GM23338 (cell line): ENCODE data around the gene PTPRR. TPM values are rescaled to one million over a fixed set of nuclear protein-coding genes. Genes with fewer than 3 reads are reported as not detected.

Experiments
- ATAC-seq: fragments of 200-7000 bp; cut with Tn5 transposase; 3 replicates; pipeline ENCODE4 v1.9.1; 2020
- DNase-seq: peaks from one replicate; pipeline ENCODE4 v3.0.0-alpha.2; 2015; ENCODE audit warnings: low spot score
- H2AFZ ChIP-seq: fragments of 200-600 bp; sonication (generic); 2 replicates; pipeline ENCODE4 v1.8.0; 2016; ENCODE audit warnings: antibody characterized with exemption, mild to moderate bottlenecking, moderate library complexity
- H3F3A ChIP-seq: fragments of 200-600 bp; sonication (generic); replicated peaks from 2 replicates; pipeline ENCODE4 v1.8.0; 2017; ENCODE audit warnings: antibody characterized with exemption, mixed run types, low read depth
- H3K27ac ChIP-seq: fragments of 200-600 bp; sonication (generic); 2 replicates; pipeline ENCODE4 v1.6.1; 2016; ENCODE audit warnings: low read depth
- H3K27me3 ChIP-seq: fragments of 200-600 bp; sonication (generic); 2 replicates; pipeline ENCODE4 v1.8.0; 2016; ENCODE audit warnings: mild to moderate bottlenecking, mixed run types, moderate library complexity; ENCODE audit not compliant: insufficient read depth
- H3K36me3 ChIP-seq: fragments of 200-600 bp; sonication (generic); 2 replicates; pipeline ENCODE4 v1.8.0; 2016; ENCODE audit warnings: mild to moderate bottlenecking; ENCODE audit not compliant: insufficient read depth
- H3K4me1 ChIP-seq: fragments of 200-600 bp; sonication (generic); 2 replicates; pipeline ENCODE4 v1.8.0; 2016; ENCODE audit warnings: mild to moderate bottlenecking, moderate library complexity; ENCODE audit not compliant: insufficient read depth
- H3K4me2 ChIP-seq: fragments of 200-600 bp; sonication (generic); 2 replicates; pipeline ENCODE4 v1.7.1; 2017; ENCODE audit warnings: mixed run types
- H3K4me3 ChIP-seq: fragments of 200-600 bp; sonication (generic); 2 replicates; pipeline ENCODE4 v1.6.1; 2016; ENCODE audit warnings: mixed run types
- H3K79me2 ChIP-seq: fragments of 200-600 bp; sonication (generic); replicated peaks from 2 replicates; pipeline ENCODE4 v1.8.0; 2017; ENCODE audit warnings: mild to moderate bottlenecking; ENCODE audit not compliant: insufficient read depth
- H3K9me2 ChIP-seq: fragments of 200-600 bp; sonication (generic); 2 replicates; pipeline ENCODE4 v1.8.0; 2017; ENCODE audit not compliant: insufficient read depth
- H4K20me1 ChIP-seq: fragments of 200-600 bp; sonication (generic); replicated peaks from 2 replicates; pipeline ENCODE4 v1.8.0; 2017; ENCODE audit warnings: mild to moderate bottlenecking; ENCODE audit not compliant: insufficient read depth
- H3K27ac Mint-ChIP-seq: 2 replicates; pipeline ENCODE4 v1.8.0; 2020; ENCODE audit warnings: inconsistent platforms, mild to moderate bottlenecking, moderate library complexity, mixed read lengths
- H3K27me3 Mint-ChIP-seq: 3 replicates; pipeline ENCODE4 v1.8.0; 2022; ENCODE audit warnings: low read depth, mild to moderate bottlenecking, moderate library complexity, mixed read lengths, inconsistent platforms; ENCODE audit not compliant: insufficient read depth, poor library complexity
- H3K36me3 Mint-ChIP-seq: 3 replicates; pipeline ENCODE4 v1.8.0; 2021; ENCODE audit warnings: low read depth, mild to moderate bottlenecking, inconsistent platforms, moderate library complexity, mixed read lengths
- H3K4me1 Mint-ChIP-seq: 3 replicates; pipeline ENCODE4 v1.8.0; 2020; ENCODE audit warnings: mild to moderate bottlenecking, inconsistent platforms, mixed read lengths
- H3K4me3 Mint-ChIP-seq: 3 replicates; pipeline ENCODE4 v1.8.0; 2021; ENCODE audit warnings: moderate library complexity, mild to moderate bottlenecking, inconsistent platforms, mixed read lengths
- H3K9me3 Mint-ChIP-seq: 3 replicates; pipeline ENCODE4 v1.8.0; 2020; ENCODE audit warnings: moderate library complexity, mild to moderate bottlenecking, inconsistent platforms, mixed read lengths
- CREB1 ChIP-seq: fragments of 250-450 bp; sonication (Bioruptor Pico); IDR thresholded peaks from 2 replicates; pipeline ENCODE4 v1.5.0; 2020; ENCODE audit warnings: low read depth, mild to moderate bottlenecking, moderate library complexity
- CTCF ChIP-seq, 2 experiments: fragments of 200-600 bp in 1 of 2; sonication (generic) in 1 of 2; conservative IDR thresholded peaks; 2 replicates each; pipeline versions ENCODE4 v1.5.1 to v1.6.1; 2016 to 2017; ENCODE audit warnings: antibody characterized with exemption in 2 of 2, low read depth in 2 of 2, mild to moderate bottlenecking in 2 of 2, moderate library complexity in 1 of 2
- EZH2 ChIP-seq: fragments of 200-600 bp; sonication (generic); IDR thresholded peaks from one replicate; pipeline ENCODE4 v1.8.0; 2017; ENCODE audit warnings: antibody characterized with exemption, mild to moderate bottlenecking, low read depth; ENCODE audit not compliant: unreplicated experiment
- EZH2phosphoT487 ChIP-seq: fragments of 200-600 bp; sonication (generic); IDR thresholded peaks from one replicate; pipeline ENCODE4 v1.8.1; 2018; ENCODE audit warnings: antibody characterized with exemption; ENCODE audit not compliant: unreplicated experiment
- JUNB ChIP-seq: IDR thresholded peaks from one replicate; pipeline ENCODE4 v1.6.1; 2016; ENCODE audit warnings: antibody characterized with exemption; ENCODE audit not compliant: unreplicated experiment
- NANOG ChIP-seq: IDR thresholded peaks from 2 replicates; pipeline ENCODE4 v1.6.1; 2016; ENCODE audit warnings: antibody characterized with exemption, borderline replicate concordance
- POLR2AphosphoS5 ChIP-seq: IDR thresholded peaks from 2 replicates; pipeline ENCODE4 v1.6.1; 2016; ENCODE audit warnings: antibody characterized with exemption, low read depth
- STAT1 ChIP-seq: IDR thresholded peaks from one replicate; pipeline ENCODE4 v1.6.1; 2016; ENCODE audit warnings: antibody characterized with exemption; ENCODE audit not compliant: unreplicated experiment
- ZNF114 ChIP-seq: fragments of 250-450 bp; sonication (Bioruptor Pico); IDR thresholded peaks from 2 replicates; pipeline ENCODE4 v1.5.0; 2020; ENCODE audit warnings: mild to moderate bottlenecking, moderate library complexity
- ZNF331 ChIP-seq: fragments of 250-450 bp; sonication (Bioruptor Pico); IDR thresholded peaks from 2 replicates; pipeline ENCODE4 v1.5.0; 2020; ENCODE audit warnings: low read depth, mild to moderate bottlenecking, moderate library complexity
- ZNF462 ChIP-seq: fragments of 250-450 bp; sonication (Bioruptor Pico); IDR thresholded peaks from 2 replicates; pipeline ENCODE4 v1.5.0; 2020; ENCODE audit warnings: mild to moderate bottlenecking, moderate library complexity
- polyA plus RNA-seq: library from polyadenylated mRNA; unstranded; fragments of >200 nt; fragmentation: Nextera tagmentation; extraction: Ambion mirVana; gene quantifications from 2 replicates; pipeline ENCODE4 v1.2.1, GENCODE V29; 2016
- total RNA-seq: library from RNA; depleted of rRNA; stranded (reverse); fragments of >200 nt; shearing (Covaris generic); gene quantifications from 2 replicates; pipeline ENCODE4 v1.2.3, GENCODE V29; 2014
- TF ChIP-seq, protein P1 (sequence below): IDR thresholded peaks from one replicate; pipeline ENCODE4 v1.6.1; 2018; ENCODE audit warnings: antibody characterized with exemption; ENCODE audit not compliant: unreplicated experiment
- TF ChIP-seq, protein P2 (sequence below): IDR thresholded peaks from 2 replicates; pipeline ENCODE4 v1.6.1; 2016; ENCODE audit warnings: antibody characterized with exemption

The PTPRR gene
- total and polyA plus RNA-seq, 2 experiments from 2014 or later = 0.26 to 0.76 TPM

GRCh38 chr12:70745048-70745447 is 175.5 kb downstream of the PTPRR start:
- H3F3A ChIP-seq = no peaks in the 10 kb centered on the region
- H3K27me3 ChIP-seq = no peaks in the 10 kb centered on the region
- Mint-ChIP-seq H3K36me3 (no peaks in the 10 kb centered on the region; the same call in 2 of the 3 replicates), H3K4me3 (no peak overlapping the region), H3K9me3 (no peaks in the 10 kb centered on the region), H3K4me1 (no peaks in the 10 kb centered on the region), H3K27me3 (no peaks in the 10 kb centered on the region), H3K27ac (no peak overlapping the region)
- DNase-seq (no peak), ATAC-seq (no peak)
- no peaks in the 10 kb centered on the region for H3K79me2 ChIP-seq
- no peak overlapping the region for H2AFZ ChIP-seq
- no peaks in the 10 kb centered on the region for H3K36me3 ChIP-seq
- TF ChIP-seq EZH2phosphoT487 (no peak), STAT1 (no peak), ZNF114 (CRISPR knock-in tag) (no peak), NANOG (no peak), CREB1 (CRISPR knock-in tag) (no peak), POLR2AphosphoS5 (no peak), CTCF (conservative IDR thresholded peaks at IDR 0.05; ENCODE audit: low read depth in 2 of 2) (no peak), EZH2 (no peak), ZNF462 (CRISPR knock-in tag) (no peak), JUNB (no peak), ZNF331 (CRISPR knock-in tag) (no peak)
- TF ChIP-seq, protein P1, sequence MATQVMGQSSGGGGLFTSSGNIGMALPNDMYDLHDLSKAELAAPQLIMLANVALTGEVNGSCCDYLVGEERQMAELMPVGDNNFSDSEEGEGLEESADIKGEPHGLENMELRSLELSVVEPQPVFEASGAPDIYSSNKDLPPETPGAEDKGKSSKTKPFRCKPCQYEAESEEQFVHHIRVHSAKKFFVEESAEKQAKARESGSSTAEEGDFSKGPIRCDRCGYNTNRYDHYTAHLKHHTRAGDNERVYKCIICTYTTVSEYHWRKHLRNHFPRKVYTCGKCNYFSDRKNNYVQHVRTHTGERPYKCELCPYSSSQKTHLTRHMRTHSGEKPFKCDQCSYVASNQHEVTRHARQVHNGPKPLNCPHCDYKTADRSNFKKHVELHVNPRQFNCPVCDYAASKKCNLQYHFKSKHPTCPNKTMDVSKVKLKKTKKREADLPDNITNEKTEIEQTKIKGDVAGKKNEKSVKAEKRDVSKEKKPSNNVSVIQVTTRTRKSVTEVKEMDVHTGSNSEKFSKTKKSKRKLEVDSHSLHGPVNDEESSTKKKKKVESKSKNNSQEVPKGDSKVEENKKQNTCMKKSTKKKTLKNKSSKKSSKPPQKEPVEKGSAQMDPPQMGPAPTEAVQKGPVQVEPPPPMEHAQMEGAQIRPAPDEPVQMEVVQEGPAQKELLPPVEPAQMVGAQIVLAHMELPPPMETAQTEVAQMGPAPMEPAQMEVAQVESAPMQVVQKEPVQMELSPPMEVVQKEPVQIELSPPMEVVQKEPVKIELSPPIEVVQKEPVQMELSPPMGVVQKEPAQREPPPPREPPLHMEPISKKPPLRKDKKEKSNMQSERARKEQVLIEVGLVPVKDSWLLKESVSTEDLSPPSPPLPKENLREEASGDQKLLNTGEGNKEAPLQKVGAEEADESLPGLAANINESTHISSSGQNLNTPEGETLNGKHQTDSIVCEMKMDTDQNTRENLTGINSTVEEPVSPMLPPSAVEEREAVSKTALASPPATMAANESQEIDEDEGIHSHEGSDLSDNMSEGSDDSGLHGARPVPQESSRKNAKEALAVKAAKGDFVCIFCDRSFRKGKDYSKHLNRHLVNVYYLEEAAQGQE = no peak
- TF ChIP-seq, protein P2, sequence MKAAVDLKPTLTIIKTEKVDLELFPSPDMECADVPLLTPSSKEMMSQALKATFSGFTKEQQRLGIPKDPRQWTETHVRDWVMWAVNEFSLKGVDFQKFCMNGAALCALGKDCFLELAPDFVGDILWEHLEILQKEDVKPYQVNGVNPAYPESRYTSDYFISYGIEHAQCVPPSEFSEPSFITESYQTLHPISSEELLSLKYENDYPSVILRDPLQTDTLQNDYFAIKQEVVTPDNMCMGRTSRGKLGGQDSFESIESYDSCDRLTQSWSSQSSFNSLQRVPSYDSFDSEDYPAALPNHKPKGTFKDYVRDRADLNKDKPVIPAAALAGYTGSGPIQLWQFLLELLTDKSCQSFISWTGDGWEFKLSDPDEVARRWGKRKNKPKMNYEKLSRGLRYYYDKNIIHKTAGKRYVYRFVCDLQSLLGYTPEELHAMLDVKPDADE = no peak
- no peak overlapping the region for H3K27ac ChIP-seq
- peaks cover 21% of the 10 kb centered on the region for H3K9me2 ChIP-seq
- no peaks in the 10 kb centered on the region for H3K4me1 ChIP-seq
- no peak overlapping the region for H3K4me2 ChIP-seq
- no peaks in the 10 kb centered on the region for H4K20me1 ChIP-seq
- H3K4me3 ChIP-seq = no peak overlapping the region
